Measurements from ENCODE around the gene MAP3K19. TPM values are rescaled to one million over a fixed set of nuclear protein-coding genes. Genes with fewer than 3 reads are reported as not detected.

The MAP3K19 gene
- polyA plus RNA-seq, 1 donor, result not detected

DNA sequence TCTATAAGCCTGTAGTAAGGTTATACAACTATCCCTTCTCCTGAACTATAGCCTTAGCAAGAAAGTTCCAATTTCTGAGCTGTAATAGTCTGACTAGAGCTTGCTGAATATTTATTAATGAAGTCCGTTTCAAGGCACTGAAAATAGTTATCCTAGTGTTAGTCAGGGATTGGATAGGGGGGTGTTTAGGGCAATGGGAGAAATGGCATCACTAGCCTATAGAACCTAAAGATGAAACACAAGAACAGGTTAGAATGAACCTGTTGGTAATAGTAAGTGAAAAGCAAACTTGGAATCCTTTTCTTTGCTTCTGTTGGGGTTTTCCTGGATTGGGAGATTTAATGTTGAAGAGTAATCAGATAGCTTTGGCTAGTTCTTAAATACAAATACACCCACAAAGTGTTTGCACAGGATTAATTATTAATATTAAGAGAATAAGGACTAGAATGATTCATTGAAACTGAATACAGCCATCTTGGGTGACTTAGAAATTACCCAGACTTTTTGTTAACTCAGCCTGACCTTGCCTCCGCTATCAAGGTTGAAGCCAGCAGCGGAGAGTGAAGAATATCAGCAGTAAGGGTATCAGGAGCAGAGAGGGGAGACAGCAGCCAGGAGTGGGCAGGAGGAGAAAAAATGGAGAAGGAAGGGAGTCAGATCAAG is 114.3 kb downstream of the MAP3K19 start:
- DNase-seq, result no peak

DNA sequence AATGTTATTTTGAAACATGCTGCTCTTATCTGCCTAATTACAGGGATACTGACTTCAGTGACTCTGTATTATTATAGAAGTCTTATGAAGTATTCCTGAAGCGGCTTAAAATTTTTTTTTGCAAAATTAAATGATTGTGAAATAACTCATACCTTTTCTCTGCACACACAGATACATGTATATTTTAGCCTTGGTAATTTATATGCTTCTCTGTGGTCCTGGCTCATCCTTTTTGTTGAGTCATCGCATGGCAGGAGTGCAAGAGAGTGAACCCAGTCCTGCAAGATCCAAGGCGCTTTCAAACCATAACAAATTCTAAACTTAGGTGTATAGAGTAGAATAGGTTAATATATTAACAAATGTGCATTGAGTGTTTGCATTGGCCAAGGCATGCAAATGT is 120.1 kb downstream of the MAP3K19 start:
- DNase-seq, result no peak

DNA sequence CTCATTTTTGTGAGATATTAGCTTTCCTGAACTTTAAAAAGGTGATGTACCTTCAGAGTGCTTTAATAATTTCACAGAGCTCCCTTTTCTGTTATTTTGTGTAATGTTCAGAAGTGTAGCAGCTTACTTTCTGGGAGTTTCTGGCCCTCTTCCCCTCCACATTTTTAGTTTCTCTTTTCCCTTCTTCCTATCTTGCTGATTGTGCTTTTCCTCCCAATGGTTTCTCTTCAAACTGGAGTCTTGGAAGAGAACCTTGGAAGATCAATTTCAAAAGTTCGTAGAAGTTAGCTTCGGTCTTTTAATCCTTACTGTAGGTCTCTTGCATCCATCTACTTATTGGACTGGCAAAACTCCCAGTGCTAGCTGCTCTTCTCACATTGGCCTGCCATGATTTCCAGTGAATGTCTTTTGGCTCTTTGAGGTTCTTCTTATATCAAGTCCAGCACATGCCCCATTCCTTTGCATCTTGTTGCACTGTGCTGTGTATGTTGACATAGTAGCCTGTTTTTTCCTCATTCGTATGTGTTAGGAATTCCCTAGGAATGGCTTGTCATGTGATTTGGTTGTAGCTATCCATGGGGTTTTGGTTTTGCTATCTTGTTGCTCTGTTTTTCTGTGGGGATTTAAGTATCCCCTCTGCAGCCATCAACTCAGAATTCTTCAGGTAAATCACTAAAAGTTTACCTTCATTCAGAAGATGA is 120.9 kb downstream of the MAP3K19 start:
- DNase-seq, result no peak

DNA sequence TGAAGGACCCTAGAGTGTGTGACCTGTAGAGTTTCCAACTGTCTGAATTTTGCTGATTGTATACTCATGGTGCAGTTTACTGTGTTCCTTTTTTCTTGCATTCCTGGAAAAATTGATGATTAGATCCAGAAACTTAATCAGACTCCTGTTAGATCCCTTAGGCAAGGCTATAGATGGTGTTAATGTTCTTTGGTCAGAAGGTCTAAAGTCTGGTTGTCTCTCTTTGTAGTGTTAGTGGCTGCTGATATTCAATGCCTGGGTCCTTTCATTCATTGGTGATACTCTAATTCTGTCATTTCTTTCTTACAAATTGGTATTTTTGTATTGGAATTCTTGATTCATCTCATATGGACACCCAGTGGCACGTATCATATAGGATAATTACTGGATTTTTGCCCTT is 122.3 kb downstream of the MAP3K19 start:
- DNase-seq, result no peak

DNA sequence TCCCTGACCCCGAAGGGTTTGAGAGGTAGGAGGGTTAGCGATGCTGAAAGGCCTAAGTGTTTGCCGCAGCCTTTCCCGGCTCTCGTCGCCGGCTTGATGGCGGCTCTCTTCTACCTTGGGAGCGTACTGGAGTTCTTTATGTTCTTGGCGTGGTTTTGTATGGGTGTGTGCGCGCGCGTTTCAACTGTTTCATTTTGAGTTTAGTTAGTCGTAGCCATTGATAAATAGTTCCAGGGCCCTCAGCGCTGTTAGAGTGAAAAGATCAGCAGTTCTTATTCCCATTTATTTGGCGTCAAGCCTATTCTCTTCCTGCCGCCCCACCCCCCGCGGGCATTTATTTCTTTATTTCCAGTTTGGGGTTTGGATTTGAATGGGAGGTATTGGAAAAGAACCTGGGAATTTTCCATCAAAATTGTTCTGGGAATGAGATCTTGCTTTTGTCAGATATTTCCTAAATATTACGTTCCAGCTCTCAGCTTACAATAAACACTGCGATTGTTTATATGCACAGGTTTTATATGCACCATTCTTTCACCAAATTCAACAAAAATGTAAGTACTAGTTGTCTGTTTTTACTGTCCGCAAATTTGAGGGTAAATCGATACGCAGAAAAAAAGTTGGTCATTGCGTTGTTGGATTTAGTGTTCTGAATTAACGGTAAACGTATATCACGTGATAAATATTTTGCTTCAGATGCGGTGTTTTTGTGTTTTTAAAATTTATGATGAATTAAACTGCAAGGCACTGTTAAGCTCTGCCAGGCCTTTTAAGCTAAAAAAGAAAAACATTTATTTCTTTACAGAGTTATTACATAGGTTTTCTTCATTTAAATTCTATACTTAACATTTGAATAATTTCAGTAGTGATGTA is 127.7 kb downstream of the MAP3K19 start:
- no peak for DNase-seq

DNA sequence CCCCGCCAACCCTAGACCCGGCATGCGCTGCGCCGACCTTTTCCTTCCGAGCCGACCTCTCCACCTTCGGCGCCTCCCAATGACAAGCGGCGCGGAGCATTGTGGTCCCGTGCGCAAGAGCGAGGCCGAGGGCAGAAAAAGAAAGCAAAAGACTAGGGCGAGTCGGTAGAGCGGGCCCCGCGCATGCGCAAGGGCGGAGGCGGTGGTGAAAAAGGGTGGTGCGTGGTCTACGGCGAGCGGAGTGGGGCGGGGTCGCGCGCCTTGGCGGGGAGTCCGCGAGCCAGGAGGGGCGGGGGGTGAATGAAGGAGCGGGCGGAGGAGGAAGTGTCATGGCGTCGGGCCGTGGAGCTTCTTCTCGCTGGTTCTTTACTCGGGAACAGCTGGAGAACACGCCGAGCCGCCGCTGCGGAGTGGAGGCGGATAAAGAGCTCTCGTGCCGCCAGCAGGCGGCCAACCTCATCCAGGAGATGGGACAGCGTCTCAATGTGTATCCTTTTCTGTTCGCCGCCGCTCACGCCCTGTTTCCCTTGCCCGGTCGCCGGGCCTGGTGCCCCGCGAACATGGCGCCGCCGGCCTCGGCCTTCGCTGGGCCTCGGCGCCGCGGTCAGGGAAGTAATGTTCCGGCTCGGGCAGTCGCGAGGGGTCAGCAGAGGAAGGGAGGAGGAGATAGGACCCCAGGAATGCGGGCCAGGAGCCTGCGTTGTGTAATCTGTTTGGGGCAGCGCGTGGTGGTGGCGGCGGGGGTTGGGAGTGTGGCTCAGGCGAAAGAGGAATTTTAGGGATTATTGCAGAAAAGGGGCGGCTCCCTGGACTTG is 128.5 kb downstream of the MAP3K19 start, which contains the start of gene CCNT2:
TSS of gene CCNT2 (plus strand) at position 297 of the 815 bp plus-strand sequence. CDS start at position 330, 33 bp downstream.
- peak; percentile 99 for DNase-seq

DNA sequence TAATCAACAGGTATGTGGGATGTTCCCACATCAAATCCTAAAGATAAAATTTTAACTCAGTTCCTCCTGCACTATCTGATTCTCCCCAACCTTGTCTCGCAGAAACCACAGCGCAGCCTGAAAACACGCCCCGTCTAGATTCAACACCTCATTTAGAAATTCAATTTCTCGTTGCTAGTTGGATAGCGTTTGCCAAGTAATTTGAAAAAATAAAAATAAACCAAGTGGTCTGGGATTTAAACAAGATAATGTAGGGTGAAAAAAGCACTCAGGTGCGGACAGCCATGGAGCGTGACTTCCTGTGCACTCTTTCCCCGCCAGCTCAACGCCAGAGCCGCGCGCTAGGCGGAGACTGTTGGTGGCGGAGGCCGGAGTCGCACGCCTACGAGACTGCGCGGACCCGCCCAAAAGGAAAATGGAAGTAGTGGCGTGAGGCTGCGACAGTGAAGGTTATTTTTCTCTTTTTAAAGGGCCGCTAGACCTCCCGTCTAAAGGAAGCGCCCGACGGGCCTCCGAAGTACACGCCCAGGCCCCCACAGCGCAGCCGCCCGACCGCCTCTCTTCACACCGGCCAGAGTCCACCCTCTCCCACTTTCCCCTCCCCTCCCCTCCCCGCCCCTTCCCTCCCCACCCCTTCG is 129.2 kb downstream of the MAP3K19 start:
- peak; percentile 92 for DNase-seq

DNA sequence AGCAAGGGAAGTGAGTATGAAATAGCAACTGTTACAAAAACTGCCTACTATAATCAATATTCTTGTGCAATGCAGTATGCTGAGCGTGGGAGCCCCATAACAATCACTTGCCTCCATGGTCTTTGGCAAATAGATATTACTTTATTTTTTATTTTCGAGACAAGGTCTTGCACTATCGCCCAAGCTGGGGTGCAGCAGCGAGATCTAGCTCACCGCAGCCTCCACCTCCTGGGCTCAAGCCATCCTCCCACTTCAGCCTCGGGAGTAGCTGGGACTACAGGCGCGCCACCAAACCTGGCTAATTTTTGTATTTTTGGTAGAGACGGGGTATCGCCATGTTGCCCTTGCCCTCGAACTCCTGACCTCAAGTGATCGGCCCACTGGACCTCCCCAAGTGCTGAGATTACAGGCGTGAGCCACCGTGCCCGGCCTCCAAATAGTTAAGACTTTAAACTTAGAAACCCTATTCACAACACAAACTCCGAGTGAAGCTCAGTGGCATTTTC is 129.8 kb downstream of the MAP3K19 start:
- peak; percentile 10 for DNase-seq

Other genes starting within 250 kb of the MAP3K19 start
- gene ACMSD, start 208.8 kb downstream of the MAP3K19 start, polyA plus RNA-seq (ENCODE audit: insufficient read length), result 0.34 TPM
- gene CCNT2, start 128.6 kb downstream of the MAP3K19 start, polyA plus RNA-seq (ENCODE audit: insufficient read length), result 43.2 TPM
- gene RAB3GAP1, start 4.8 kb upstream of the MAP3K19 start, polyA plus RNA-seq (ENCODE audit: insufficient read length), result 36.7 TPM